A673 (cell line): ENCODE measurements around the gene CYP1A1. TPM values are rescaled to one million over a fixed set of nuclear protein-coding genes. Genes with fewer than 3 reads are reported as not detected.

Source experiments
- BruUV-seq: library from RNA; stranded (reverse); fragments of 400-500 nt; replicated peaks from 2 replicates; lab custom pipeline; 2021; lab: Mats Ljungman, UMichigan
- CTCF ChIA-PET: fragments of 300-600 bp; sonication (Branson Sonifier 250); formaldehyde crosslinking; loops from one replicate; lab custom pipeline; 2022; ENCODE audit warnings: antibody characterized with exemption; lab: Charles Lee
- POLR2A ChIA-PET: fragments of 300-600 bp; sonication (Branson Sonifier 250); formaldehyde crosslinking; loops from one replicate; lab custom pipeline; 2022; ENCODE audit warnings: antibody characterized with exemption; ENCODE audit not compliant: low non-redundant PET; lab: Charles Lee
- DNase-seq: peaks from one replicate; pipeline ENCODE4 v3.0.0-alpha.2; 2015; ENCODE audit warnings: low spot score
- H3K27ac ChIP-seq: fragments of 200-600 bp; sonication (generic); 2 replicates; pipeline ENCODE4 v1.5.1; 2016; ENCODE audit warnings: mixed run types, low read depth, mild to moderate bottlenecking, mixed read lengths, antibody characterized with exemption, low read length; ENCODE audit not compliant: poor library complexity, severe bottlenecking
- H3K27me3 ChIP-seq: fragments of 200-600 bp; sonication (generic); replicated peaks from 2 replicates; pipeline ENCODE4 v1.6.1; 2017; ENCODE audit warnings: mixed run types, low read depth, mild to moderate bottlenecking, mixed read lengths, antibody characterized with exemption, low read length; ENCODE audit not compliant: insufficient read depth, poor library complexity
- H3K36me3 ChIP-seq: fragments of 200-600 bp; sonication (generic); 2 replicates; pipeline ENCODE4 v1.6.1; 2016; ENCODE audit warnings: mixed run types, mild to moderate bottlenecking, mixed read lengths, antibody characterized with exemption, low read length; ENCODE audit not compliant: insufficient read depth, poor library complexity, severe bottlenecking
- H3K4me1 ChIP-seq: fragments of 200-600 bp; sonication (generic); 2 replicates; pipeline ENCODE4 v1.6.1; 2017; ENCODE audit warnings: mixed run types, mild to moderate bottlenecking, mixed read lengths, antibody characterized with exemption, low read length; ENCODE audit not compliant: insufficient read depth, poor library complexity, severe bottlenecking
- H3K4me3 ChIP-seq: fragments of 200-600 bp; sonication (generic); 2 replicates; pipeline ENCODE4 v1.5.1; 2016; ENCODE audit warnings: low read depth, mixed run types, mild to moderate bottlenecking, mixed read lengths, low read length; ENCODE audit not compliant: poor library complexity, severe bottlenecking
- H3K9me3 ChIP-seq: fragments of 200-600 bp; sonication (generic); 2 replicates; pipeline ENCODE4 v1.6.1; 2016; ENCODE audit warnings: mixed run types, low read depth, mild to moderate bottlenecking, mixed read lengths, antibody characterized with exemption, low read length; ENCODE audit not compliant: poor library complexity, severe bottlenecking
- CTCF ChIP-seq: fragments of 300-800, 200-600 bp; sonication (generic); conservative IDR thresholded peaks from 2 replicates; pipeline ENCODE4 v1.5.1; 2017; ENCODE audit warnings: low read depth, mild to moderate bottlenecking, antibody characterized with exemption, low read length, moderate library complexity, mixed read lengths
- EZH2 ChIP-seq: fragments of 200-600 bp; sonication (generic); IDR thresholded peaks from 2 replicates; pipeline ENCODE4 v1.6.1; 2017; ENCODE audit warnings: borderline replicate concordance, low read depth, mild to moderate bottlenecking, mixed read lengths, antibody characterized with exemption, low read length; ENCODE audit not compliant: poor library complexity, severe bottlenecking
- intact Hi-C: fragments of 100-400 bp; cut with micrococcal nuclease; formaldehyde crosslinking; loops from one replicate; pipeline ENCODE4 v1.10.0; 2022; ENCODE audit not compliant: unreplicated experiment
- total RNA-seq: library from RNA; stranded (reverse); gene quantifications from 2 replicates; pipeline ENCODE4 v1.2.3, GENCODE V29; 2021

The CYP1A1 gene
- total RNA-seq, 1 experiment from 2014 or later: 0.62 TPM

- peaks cover 13% of the 10 kb centered on the region for H3K27me3 ChIP-seq
- H3K9me3 ChIP-seq: no peaks in the 10 kb centered on the region
- CTCF ChIA-PET: interaction anchor here (0.6 kb wide), 1 partner anchor 57 kb away, joined by 3 read pairs; the partner anchor contains the start of gene CSK
- intact Hi-C loops: no loop called here
- BruUV-seq: no TSS peak
- H3K4me1 ChIP-seq: peaks cover 8% of the 10 kb centered on the region
- H3K4me3 ChIP-seq: no peak overlapping the region
- no peaks in the 10 kb centered on the region for H3K36me3 ChIP-seq
- POLR2A ChIA-PET: no interaction called here
- DNase-seq: no peak
- no peak overlapping the region for H3K27ac ChIP-seq
- TF ChIP-seq CTCF (no peak), EZH2 (no peak)
Measured at GRCh38 chr15:74724570-74725224, 631 bp downstream of the CYP1A1 start.

GRCh38 chr15:74723754-74724334, 1.5 kb downstream of the CYP1A1 start:
- CTCF ChIA-PET: interaction anchor here (0.8 kb wide), 1 partner anchor 89 kb away, joined by 3 read pairs; no protein-coding TSS in a partner anchor
- intact Hi-C loops: no loop called here

GRCh38 chr15:74723187-74723586, 2.1 kb downstream of the CYP1A1 start:
- no peak for TF ChIP-seq CTCF
- TF ChIP-seq EZH2: no peak
- peaks cover 13% of the 10 kb centered on the region for H3K27me3 ChIP-seq
- BruUV-seq: no TSS peak

More at GRCh38 chr15:74723754-74724334, 1.5 kb downstream of the CYP1A1 start:
- TF ChIP-seq CTCF (no peak), EZH2 (no peak)
- BruUV-seq: no TSS peak
- H3K4me1 ChIP-seq: peaks cover 8% of the 10 kb centered on the region
- POLR2A ChIA-PET: no interaction called here
- no peak overlapping the region for H3K27ac ChIP-seq
- H3K27me3 ChIP-seq: peaks cover 13% of the 10 kb centered on the region
- no peak overlapping the region for H3K4me3 ChIP-seq
- no peaks in the 10 kb centered on the region for H3K9me3 ChIP-seq
- peak; percentile 83 for DNase-seq
- no peaks in the 10 kb centered on the region for H3K36me3 ChIP-seq

More at GRCh38 chr15:74723187-74723586, 2.1 kb downstream of the CYP1A1 start:
- ChIA-PET CTCF (interaction anchor here (0.8 kb wide), 1 partner anchor 89 kb away, joined by 3 read pairs; no protein-coding TSS in a partner anchor), POLR2A (no interaction called here)
- Histone ChIP-seq H3K4me1 (peaks cover 8% of the 10 kb centered on the region), H3K4me3 (no peak overlapping the region), H3K36me3 (no peaks in the 10 kb centered on the region), H3K27ac (no peak overlapping the region), H3K9me3 (no peaks in the 10 kb centered on the region)
- intact Hi-C loops: no loop called here
- DNase-seq: no peak
